H1 (cell line): ENCODE data around the gene FBXO44. TPM values are rescaled to one million over a fixed set of nuclear protein-coding genes. Genes with fewer than 3 reads are reported as not detected.

ENCODE experiments used
- CTCF ChIA-PET: fragments of 300-600 bp; sonication (Branson Sonifier 250); formaldehyde crosslinking; loops from one replicate; lab custom pipeline; 2021; ENCODE audit not compliant: partially characterized antibody; lab: Charles Lee
- POLR2A ChIA-PET: fragments of 300-600 bp; sonication (Branson Sonifier 250); formaldehyde crosslinking; loops from one replicate; lab custom pipeline; 2021; ENCODE audit warnings: inconsistent platforms; ENCODE audit not compliant: partially characterized antibody; lab: Charles Lee
- DNase-seq, 2 experiments: peaks; one replicate each; pipeline versions ENCODE4 v3.0.0 to v3.0.0-alpha.2; 2010 to 2022; ENCODE audit warnings: low spot score in 2 of 2, low read depth in 1 of 2, mixed read lengths in 1 of 2
- FAIRE-seq: peaks from 2 replicates; lab custom pipeline; 2011; peaks lifted over from hg19 to GRCh38; lab: Jason Lieb, UNC
- H2AFZ ChIP-seq: 2 replicates; pipeline ENCODE4 v1.8.1; 2012; ENCODE audit warnings: low read length, inconsistent platforms
- H2AK5ac ChIP-seq: 2 replicates; pipeline ENCODE4 v1.6.1; 2013; ENCODE audit warnings: low read depth, low read length
- H2BK120ac ChIP-seq: replicated peaks from 2 replicates; pipeline ENCODE3; 2013; ENCODE audit warnings: low read depth, low read length, inconsistent platforms
- H2BK12ac ChIP-seq: 2 replicates; pipeline ENCODE4 v1.6.1; 2013; ENCODE audit warnings: low read depth, low read length
- H2BK15ac ChIP-seq: 2 replicates; pipeline ENCODE4 v1.6.1; 2013; ENCODE audit warnings: low read length
- H2BK20ac ChIP-seq: 2 replicates; pipeline ENCODE4 v1.6.1; 2013; ENCODE audit warnings: low read length
- H2BK5ac ChIP-seq: 2 replicates; pipeline ENCODE4 v1.6.1; 2013; ENCODE audit warnings: low read depth, low read length
- H3K14ac ChIP-seq: 2 replicates; pipeline ENCODE4 v1.6.1; 2013; ENCODE audit warnings: inconsistent platforms; ENCODE audit not compliant: insufficient read length
- H3K18ac ChIP-seq: 2 replicates; pipeline ENCODE4 v1.6.1; 2013; ENCODE audit warnings: low read length; ENCODE audit errors: extremely low read depth
- H3K23ac ChIP-seq: 2 replicates; pipeline ENCODE4 v1.6.1; 2013; ENCODE audit warnings: inconsistent platforms; ENCODE audit not compliant: insufficient read length
- H3K23me2 ChIP-seq: 2 replicates; pipeline ENCODE4 v1.6.1; 2013; ENCODE audit warnings: low read depth, low read length
- H3K27ac ChIP-seq: 2 replicates; pipeline ENCODE4 v1.6.1; 2011; ENCODE audit warnings: low read depth, low read length, inconsistent platforms
- H3K27me3 ChIP-seq, 4 experiments: replicated peaks in 1 of 4; 1 replicate in 1 of 4; 2 replicates in 3 of 4; pipeline versions ENCODE4 v1.6.1 to v1.8.1; 2011 to 2013; ENCODE audit warnings: low read length in 3 of 4, mild to moderate bottlenecking in 3 of 4, inconsistent platforms in 2 of 4, mixed read lengths in 2 of 4, moderate library complexity in 1 of 4; ENCODE audit not compliant: control insufficient read depth in 3 of 4, insufficient read depth in 3 of 4; ENCODE audit errors: extremely low read depth in 1 of 4
- H3K36me3 ChIP-seq, 4 experiments: 2 replicates each; pipeline versions ENCODE4 v1.6.1 to v1.8.1; 2011 to 2013; ENCODE audit warnings: mild to moderate bottlenecking in 4 of 4, low read length in 3 of 4, moderate library complexity in 2 of 4, control low read depth in 1 of 4, inconsistent platforms in 1 of 4; ENCODE audit not compliant: insufficient read depth in 4 of 4, control insufficient read depth in 2 of 4
- H3K4ac ChIP-seq: replicated peaks from 2 replicates; pipeline ENCODE3; 2013; ENCODE audit warnings: low read length, low read depth, mixed read lengths, inconsistent platforms; ENCODE audit not compliant: insufficient read length
- H3K4me1 ChIP-seq, 4 experiments: replicated peaks in 1 of 4; 1 replicate in 1 of 4; 2 replicates in 3 of 4; pipeline versions ENCODE4 v1.6.1 to v1.8.1; 2011 to 2013; ENCODE audit warnings: low read length in 3 of 4, inconsistent platforms in 2 of 4, mixed read lengths in 1 of 4; ENCODE audit not compliant: insufficient read depth in 4 of 4, control insufficient read depth in 3 of 4
- H3K4me2 ChIP-seq, 2 experiments: 2 replicates each; pipeline versions ENCODE4 v1.6.1 to v1.8.1; 2011 to 2013; ENCODE audit warnings: low read depth in 2 of 2, low read length in 2 of 2, control low read depth in 1 of 2, inconsistent platforms in 1 of 2, mild to moderate bottlenecking in 1 of 2; ENCODE audit not compliant: insufficient read depth in 1 of 2
- H3K4me3 ChIP-seq, 4 experiments: fragments of 200-600, 300-600 bp in 1 of 4; sonication (generic), shearing (Covaris generic), sonication (Bioruptor Twin) in 1 of 4; 2 replicates each; pipeline versions ENCODE4 v1.5.1 to v1.8.1; 2011 to 2016; ENCODE audit warnings: low read length in 4 of 4, low read depth in 3 of 4, control low read depth in 2 of 4, inconsistent platforms in 2 of 4, mild to moderate bottlenecking in 2 of 4, mixed read lengths in 1 of 4, moderate library complexity in 1 of 4; ENCODE audit not compliant: insufficient read depth in 2 of 4; ENCODE audit errors: extremely low read depth in 1 of 4
- H3K56ac ChIP-seq: replicated peaks from 2 replicates; pipeline ENCODE3; 2013; ENCODE audit warnings: low read depth, mild to moderate bottlenecking, mixed read lengths, low read length, inconsistent platforms; ENCODE audit not compliant: insufficient read length
- H3K79me1 ChIP-seq: 2 replicates; pipeline ENCODE4 v1.6.1; 2013; ENCODE audit warnings: low read depth, low read length, control low read depth
- H3K79me2 ChIP-seq, 2 experiments: 2 replicates each; pipeline versions ENCODE4 v1.6.1 to v1.8.1; 2012 to 2013; ENCODE audit warnings: low read length in 2 of 2, mild to moderate bottlenecking in 2 of 2, inconsistent platforms in 1 of 2; ENCODE audit not compliant: insufficient read depth in 2 of 2, control insufficient read depth in 1 of 2
- H3K9ac ChIP-seq, 4 experiments: replicated peaks in 1 of 4; 1 replicate in 1 of 4; 2 replicates in 3 of 4; pipeline versions ENCODE4 v1.6.1 to v1.8.1; 2011 to 2013; ENCODE audit warnings: low read depth in 3 of 4, low read length in 3 of 4, control low read depth in 2 of 4, mild to moderate bottlenecking in 2 of 4, moderate library complexity in 2 of 4, inconsistent platforms in 1 of 4; ENCODE audit errors: extremely low read depth in 1 of 4
- H3K9me3 ChIP-seq, 2 experiments: 2 replicates each; pipeline versions ENCODE4 v1.6.1 to v1.8.1; 2012 to 2013; ENCODE audit warnings: mild to moderate bottlenecking in 2 of 2, moderate library complexity in 2 of 2, control low read depth in 1 of 2, inconsistent platforms in 1 of 2, low read depth in 1 of 2, low read length in 1 of 2, mixed read lengths in 1 of 2; ENCODE audit not compliant: insufficient read depth in 2 of 2
- H4K20me1 ChIP-seq, 2 experiments: replicated peaks in 1 of 2; 2 replicates each; pipeline versions ENCODE3 to v1.8.1; 2011 to 2013; ENCODE audit warnings: inconsistent platforms in 2 of 2, low read length in 2 of 2, mild to moderate bottlenecking in 1 of 2; ENCODE audit not compliant: insufficient read depth in 2 of 2, control insufficient read depth in 1 of 2
- H4K5ac ChIP-seq: 2 replicates; pipeline ENCODE4 v1.6.1; 2013; ENCODE audit warnings: low read length, low read depth, mixed read lengths, inconsistent platforms; ENCODE audit not compliant: insufficient read length
- H4K8ac ChIP-seq: 2 replicates; pipeline ENCODE4 v1.8.0; 2013; ENCODE audit warnings: mild to moderate bottlenecking, moderate library complexity, low read length, inconsistent platforms; ENCODE audit not compliant: insufficient read depth; ENCODE audit errors: extremely low read depth
- H4K91ac ChIP-seq: replicated peaks from 2 replicates; pipeline ENCODE3; 2013; ENCODE audit warnings: low read length, mixed read lengths, inconsistent platforms; ENCODE audit not compliant: insufficient read length
- ASH2L ChIP-seq: fragments of 200-600, 300-600 bp; sonication (generic); IDR thresholded peaks from one replicate; pipeline ENCODE4 v1.7.1; 2017; ENCODE audit warnings: low read length
- CEBPB ChIP-seq: IDR thresholded peaks from 2 replicates; pipeline ENCODE4 v1.6.1; 2012; ENCODE audit warnings: low read depth, low read length
- CREB1 ChIP-seq: IDR thresholded peaks from 2 replicates; pipeline ENCODE4 v1.6.1; 2012; ENCODE audit warnings: inconsistent platforms
- FOSL1 ChIP-seq: IDR thresholded peaks from 2 replicates; pipeline ENCODE4 v1.6.1; 2011; ENCODE audit warnings: mild to moderate bottlenecking, low read depth, low read length, moderate library complexity; ENCODE audit not compliant: insufficient read depth
- JUN ChIP-seq: IDR thresholded peaks from 2 replicates; pipeline ENCODE4 v1.6.1; 2011; ENCODE audit warnings: low read depth, mild to moderate bottlenecking, improper control_type of control experiment, low read length
- KDM1A ChIP-seq: fragments of 200-600, 300-600 bp; sonication (generic); IDR thresholded peaks from 2 replicates; pipeline ENCODE4 v1.7.1; 2016; ENCODE audit warnings: mild to moderate bottlenecking, low read length, borderline replicate concordance
- SP4 ChIP-seq: IDR thresholded peaks from 2 replicates; pipeline ENCODE4 v1.6.1; 2012; ENCODE audit warnings: low read length, inconsistent platforms
- SUZ12 ChIP-seq: fragments of 200-600 bp; sonication (generic); IDR thresholded peaks from 2 replicates; pipeline ENCODE4 v1.6.1; 2012; ENCODE audit warnings: mild to moderate bottlenecking, inconsistent platforms, low read length, moderate library complexity, mixed read lengths
- TAF1 ChIP-seq: IDR thresholded peaks from 2 replicates; pipeline ENCODE4 v1.6.1; 2011; ENCODE audit warnings: mild to moderate bottlenecking, low read depth, low read length
- TAF7 ChIP-seq: optimal IDR thresholded peaks from 2 replicates; pipeline ENCODE3; 2011; ENCODE audit warnings: low read depth, mild to moderate bottlenecking, inconsistent platforms, low read length, moderate library complexity, borderline replicate concordance
- TCF12 ChIP-seq: IDR thresholded peaks from 2 replicates; pipeline ENCODE4 v1.6.1; 2011; ENCODE audit warnings: low read depth, mild to moderate bottlenecking, low read length
- ZNF274 ChIP-seq: IDR thresholded peaks from 2 replicates; pipeline ENCODE4 v1.7.0; 2012; ENCODE audit warnings: low read length, borderline replicate concordance; ENCODE audit errors: extremely low read depth
- WGBS, 2 experiments: shearing (Covaris generic) in 1 of 2; methylation state at CpG; one replicate each; pipeline versions ENCODE4 v1.1.6 to v1.1.7; 2013 to 2015; ENCODE audit warnings: low lambda C conversion rate in 2 of 2, mixed read lengths in 2 of 2, inconsistent platforms in 1 of 2, low coverage in 1 of 2, missing lambda C conversion rate in 1 of 2; ENCODE audit not compliant: insufficient replicate concordance in 2 of 2, insufficient coverage in 1 of 2, insufficient read length in 1 of 2; ENCODE audit errors: extremely low coverage in 1 of 2, missing lambda C conversion rate in 1 of 2; 5-methylcytosine and 5-hydroxymethylcytosine counted together
- polyA plus RNA-seq, 7 experiments: library from polyadenylated mRNA; depleted of rRNA in 3 of 7; stranded (reverse) in 5 of 7; unstranded in 2 of 7; fragments of >200 nt in 5 of 7; fragments of 200-250 nt in 2 of 7; gene quantifications; 1 replicate in 5 of 7; 2 replicates in 1 of 7; 4 replicates in 1 of 7; pipeline versions ENCODE4 v1.2.1 to v1.2.3, GENCODE V29; 2011 to 2013; ENCODE audit warnings: missing spikeins in 2 of 7, mixed read lengths in 2 of 7
- total RNA-seq: library from RNA; stranded (reverse); fragmentation: NEBNext Ultra II Directional; extraction: Animal tissue kit (Norgen Biotek cat#: 25700); gene quantifications from 2 replicates; pipeline ENCODE4 v1.2.1, GENCODE V29; 2021
- TF ChIP-seq, protein P1 (sequence below): IDR thresholded peaks from 2 replicates; pipeline ENCODE4 v1.6.1; 2011; ENCODE audit warnings: low read length, improper control_type of control experiment
- TF ChIP-seq, protein P2 (sequence below): IDR thresholded peaks from 2 replicates; pipeline ENCODE4 v1.6.1; 2012; ENCODE audit warnings: inconsistent platforms

Gene FBXO44
- total and polyA plus RNA-seq, 2 of the 8 experiments (the other 6 are each of a cell fraction or from before 2014, with no cell fraction given), result 27.0 to 27.2 TPM

DNA sequence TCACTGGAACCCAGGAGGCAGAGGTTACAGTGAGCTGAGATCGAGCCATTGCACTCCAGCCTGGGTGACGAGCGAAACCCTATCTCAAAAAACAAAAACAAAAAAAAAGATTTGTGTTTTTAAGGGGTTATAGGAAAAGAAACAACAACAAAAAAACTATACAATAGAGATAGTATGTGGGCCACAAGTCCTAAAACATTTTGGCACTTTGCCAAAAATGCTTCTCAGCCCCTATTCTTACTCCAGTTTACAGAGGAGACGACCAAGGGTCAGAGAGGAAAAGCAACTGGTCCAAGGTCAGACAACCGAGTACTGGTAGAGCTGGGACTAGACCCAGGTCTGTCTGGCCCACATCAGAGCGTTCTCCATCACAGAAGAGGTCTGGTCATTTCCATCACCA is 3.0 kb downstream of the FBXO44 start:
- H3K9me3 ChIP-seq, result no peaks in the 10 kb centered on the region
- WGBS, 2 experiments, result 94% methylated on average over 6 of the region's 6 CpGs; no CpG with 5 or more reads in 1 of the 2 experiments
- H3K56ac ChIP-seq, result no peak overlapping the region
- H2BK120ac ChIP-seq, result no peak overlapping the region
- H2BK15ac ChIP-seq, result no peak overlapping the region
- H3K4ac ChIP-seq, result no peak overlapping the region
- peaks cover 0 to 17% (median 16%) of the 10 kb centered on the region in 4 experiments; a peak in 6 of 7 replicates for H3K4me1 ChIP-seq
- DNase-seq, result no peak
- H4K5ac ChIP-seq, result no peak overlapping the region
- no peak overlapping the region for H2BK20ac ChIP-seq
- peaks cover 10% of the 10 kb centered on the region; the same call in 1 of the 2 replicates for H3K23me2 ChIP-seq
- H3K23ac ChIP-seq, result no peak overlapping the region
- H3K79me2 ChIP-seq, result 0 out of 4 replicates have a peak, but pooled peaks cover 0 to under 1% of the 10 kb centered on the region in 2 experiments
- H3K9ac ChIP-seq, result no peak overlapping the region
- no peak overlapping the region for H3K4me2 ChIP-seq
- H2AFZ ChIP-seq, result no peak overlapping the region
- no peak overlapping the region for H4K91ac ChIP-seq
- no peak overlapping the region for H2AK5ac ChIP-seq
- ChIA-PET CTCF (interaction anchor here (0.6 to 1.1 kb wide), 4 partner anchors 9 to 61 kb away, joined by 3 read pairs; no protein-coding TSS in a partner anchor), POLR2A (interaction anchor here (1.2 to 6.2 kb wide), 3 partner anchors 10 to 28 kb away, joined by 3 to 33 read pairs (median 5); partner anchors contain the start of gene MAD2L2)
- no peak overlapping the region for H3K27ac ChIP-seq
- H2BK5ac ChIP-seq, result no peak overlapping the region
- H4K20me1 ChIP-seq, result peaks cover 2 to 9% of the 10 kb centered on the region in 2 experiments
- no peak for FAIRE-seq
- no peak overlapping the region for H4K8ac ChIP-seq
- H3K18ac ChIP-seq, result no peak overlapping the region
- H3K79me1 ChIP-seq, result peaks cover under 1% of the 10 kb centered on the region
- H3K4me3 ChIP-seq, result no peak overlapping the region
- peaks cover 2 to 29% (median 8%) of the 10 kb centered on the region in 4 experiments; a peak in 5 of 8 replicates for H3K36me3 ChIP-seq
- no peak overlapping the region for H3K14ac ChIP-seq
- no peaks in the 10 kb centered on the region; a peak in 2 of 7 replicates for H3K27me3 ChIP-seq
- H2BK12ac ChIP-seq, result no peak overlapping the region
- TF ChIP-seq CEBPB, result no peak
- TF ChIP-seq, protein P1, sequence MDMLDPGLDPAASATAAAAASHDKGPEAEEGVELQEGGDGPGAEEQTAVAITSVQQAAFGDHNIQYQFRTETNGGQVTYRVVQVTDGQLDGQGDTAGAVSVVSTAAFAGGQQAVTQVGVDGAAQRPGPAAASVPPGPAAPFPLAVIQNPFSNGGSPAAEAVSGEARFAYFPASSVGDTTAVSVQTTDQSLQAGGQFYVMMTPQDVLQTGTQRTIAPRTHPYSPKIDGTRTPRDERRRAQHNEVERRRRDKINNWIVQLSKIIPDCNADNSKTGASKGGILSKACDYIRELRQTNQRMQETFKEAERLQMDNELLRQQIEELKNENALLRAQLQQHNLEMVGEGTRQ, result no peak
- TF ChIP-seq, protein P2, sequence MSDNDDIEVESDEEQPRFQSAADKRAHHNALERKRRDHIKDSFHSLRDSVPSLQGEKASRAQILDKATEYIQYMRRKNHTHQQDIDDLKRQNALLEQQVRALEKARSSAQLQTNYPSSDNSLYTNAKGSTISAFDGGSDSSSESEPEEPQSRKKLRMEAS, result no peak
- TF ChIP-seq JUN, result no peak
- TF ChIP-seq TAF1, result no peak
- TF ChIP-seq SUZ12, result no peak
- TF ChIP-seq FOSL1, result no peak
- TF ChIP-seq ASH2L, result no peak
- no peak for TF ChIP-seq ZNF274
- no peak for TF ChIP-seq SP4
- TF ChIP-seq TAF7, result no peak
- no peak for TF ChIP-seq TCF12
- TF ChIP-seq KDM1A, result no peak
- no peak for TF ChIP-seq CREB1
